ENCODE measurements around the gene LGR4. TPM values are rescaled to one million over a fixed set of nuclear protein-coding genes. Genes with fewer than 3 reads are reported as not detected.

Gene LGR4
- total and polyA plus RNA-seq, 2 of the 4 experiments (the other 2 are of a cell fraction), result 2.9 to 6.8 TPM

DNA sequence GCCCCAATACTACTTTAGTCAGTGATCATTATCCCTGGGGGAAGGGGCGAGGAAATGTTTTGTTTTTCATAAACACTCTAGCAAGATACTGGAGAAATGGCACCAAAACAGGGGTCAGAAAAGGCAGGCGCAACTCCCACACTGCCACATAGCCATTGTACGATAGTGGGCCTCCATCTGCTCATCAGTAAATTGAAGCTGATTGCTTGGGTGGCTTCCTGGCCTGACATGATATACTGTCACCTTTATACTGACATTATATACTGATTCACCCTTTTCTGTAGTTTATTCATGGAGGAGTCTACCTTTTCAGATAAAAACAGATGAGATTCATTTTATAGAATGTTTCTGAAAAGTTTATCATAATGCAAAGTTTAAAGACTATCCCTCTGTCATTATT, 57.9 kb downstream of the LGR4 start:
- ATAC-seq (ENCODE audit: low read depth) (no peak), DNase-seq (no peak)
- no peak for TF ChIP-seq NFE2L2 (IDR thresholded peaks at IDR 0.05; ENCODE audit: low read depth, low read length)
- no peak for TF ChIP-seq RCOR1 (IDR thresholded peaks at IDR 0.05; ENCODE audit: insufficient replicate concordance, low read length)
- no peak for TF ChIP-seq RFX5 (IDR thresholded peaks at IDR 0.05; ENCODE audit: low read depth, low read length)
- no peak for TF ChIP-seq CEBPB (IDR thresholded peaks at IDR 0.05; ENCODE audit: low read depth, low read length)
- Histone ChIP-seq H3K23ac (ENCODE audit: low read depth, low read length) (no peak overlapping the region), H2AFZ (replicated peaks; ENCODE audit: low read length, poor library complexity) (no peak overlapping the region), H3K4me3 (ENCODE audit: insufficient read depth, low read depth, low read length) (no peak overlapping the region), H2BK15ac (ENCODE audit: low read depth, low read length) (no peak overlapping the region), H3K36me3 (ENCODE audit: control insufficient read depth, insufficient read depth, low read length) (no peaks in the 10 kb centered on the region), H3K4me2 (ENCODE audit: low read depth, low read length) (no peak overlapping the region), H2AK9ac (replicated peaks; ENCODE audit: low read depth, low read length, poor library complexity) (no peak overlapping the region), H3K18ac (ENCODE audit: low read depth, low read length) (no peak overlapping the region), H3K4ac (ENCODE audit: low read depth, low read length) (no peak overlapping the region), H3K79me1 (ENCODE audit: low read depth in 1 of 2, low read length in 2 of 2) (peaks cover 0 to 5% of the 10 kb centered on the region in 2 experiments; a peak in 1 of 4 replicates), H3K9me3 (ENCODE audit: control insufficient read depth, insufficient read depth, low read length) (no peaks in the 10 kb centered on the region), H3K27me3 (ENCODE audit: control insufficient read depth, insufficient read depth, low read length) (no peaks in the 10 kb centered on the region), H2BK20ac (ENCODE audit: low read depth, low read length) (no peak overlapping the region), H4K5ac (ENCODE audit: low read depth, low read length) (no peak overlapping the region), H4K20me1 (ENCODE audit: insufficient read depth, low read length) (no peaks in the 10 kb centered on the region), H4K8ac (ENCODE audit: low read depth in 2 of 2, low read length in 2 of 2) (no peak overlapping the region), H2AK5ac (ENCODE audit: low read depth, low read length) (no peak overlapping the region), H3K14ac (replicated peaks; ENCODE audit: low read depth, low read length) (no peak overlapping the region), H3K4me1 (ENCODE audit: control insufficient read depth, insufficient read depth, low read length) (no peaks in the 10 kb centered on the region), H3K27ac (ENCODE audit: insufficient read depth, low read length) (no peak overlapping the region), H3K56ac (ENCODE audit: extremely low read depth, insufficient read depth, low read length) (no peak overlapping the region), H2BK120ac (ENCODE audit: low read depth, low read length) (no peak overlapping the region), H3K9ac (ENCODE audit: low read depth, low read length) (no peak overlapping the region), H4K91ac (ENCODE audit: insufficient read depth, low read depth, low read length) (no peak overlapping the region), H3K9me1 (ENCODE audit: insufficient read depth, low read length) (no peaks in the 10 kb centered on the region), H2BK5ac (ENCODE audit: low read depth, low read length, poor library complexity, severe bottlenecking) (no peak overlapping the region)
- intact Hi-C loops (cut with micrococcal nuclease), result no loop called here
- ChIA-PET POLR2A (ENCODE audit: unreplicated experiment) (no interaction called here), CTCF (interaction anchor here (0.6 kb wide), 1 partner anchor 1117 kb away, joined by 3 read pairs; no protein-coding TSS in a partner anchor)
- no TSS peak for BruUV-seq (replicated peaks)
- dilution Hi-C loops (cut with HindIII; ENCODE audit: low sequenced_read_pairs, unreplicated experiment), result no loop called here
- no CpG with 5 or more reads among the region's 3 CpGs for WGBS, 2 experiments (ENCODE audit: extremely low coverage in 2 of 2, insufficient read length in 1 of 2)
- in situ Hi-C loops (cut with MboI; ENCODE audit: low sequenced_read_pairs), result no loop called here

Measured in IMR-90 (cell line).